GM21390 (cell line): ENCODE data around the gene ZBTB20.

Experiments used
- ATAC-seq: cut with Tn5 transposase; IDR thresholded peaks from one replicate; pipeline ENCODE4 v1.9.1; 2021; ENCODE audit not compliant: unreplicated experiment

Gene ZBTB20

DNA sequence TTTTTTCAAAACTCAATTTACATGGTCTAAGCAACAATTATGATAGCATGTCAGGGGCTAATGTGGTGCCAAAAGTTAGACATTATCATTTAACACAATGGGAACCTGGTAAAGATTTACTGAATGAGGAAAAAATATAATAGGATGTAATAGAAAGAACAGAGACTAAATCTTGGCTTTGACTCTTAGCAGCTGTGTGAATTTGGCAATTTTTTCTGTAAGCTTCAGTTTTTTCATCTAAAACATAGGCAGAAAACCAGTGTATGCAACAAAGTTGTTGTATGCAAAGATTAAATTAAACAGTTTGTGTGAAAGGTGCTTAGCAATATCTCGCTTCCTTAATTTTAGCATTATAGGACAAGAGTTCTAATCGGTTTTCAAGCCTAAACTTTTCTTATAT, 57.6 kb downstream of the ZBTB20 start:
- no peak for ATAC-seq

GRCh38 chr3:115087512-115087911, 59.6 kb downstream of the ZBTB20 start:
- no peak for ATAC-seq

- ATAC-seq, result no peak
Measured at GRCh38 chr3:115086344-115086743, 60.7 kb downstream of the ZBTB20 start.

- ATAC-seq, result no peak
Measured at GRCh38 chr3:115085197-115085865, 61.8 kb downstream of the ZBTB20 start.

DNA sequence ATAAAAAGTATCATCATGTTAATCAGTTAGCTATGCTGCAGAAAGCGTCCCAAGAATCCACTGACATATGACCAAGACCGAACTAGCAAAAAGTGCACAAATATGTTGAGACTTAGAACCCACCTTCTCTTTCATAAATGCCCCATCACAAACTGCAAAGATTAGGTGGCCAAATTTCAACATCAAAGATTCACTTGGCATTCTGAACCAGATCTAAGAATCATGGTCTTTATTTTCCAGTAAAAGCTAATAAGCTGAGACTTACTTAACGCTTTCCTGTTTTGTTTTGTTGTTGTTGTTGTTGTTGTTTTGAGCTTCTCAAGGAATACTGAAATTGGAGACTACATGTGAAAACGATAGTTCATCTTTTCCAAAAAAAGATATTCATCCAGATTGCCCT, 62.4 kb downstream of the ZBTB20 start:
- no peak for ATAC-seq

GRCh38 chr3:115082260-115082659, 64.8 kb downstream of the ZBTB20 start:
- ATAC-seq, result no peak

DNA sequence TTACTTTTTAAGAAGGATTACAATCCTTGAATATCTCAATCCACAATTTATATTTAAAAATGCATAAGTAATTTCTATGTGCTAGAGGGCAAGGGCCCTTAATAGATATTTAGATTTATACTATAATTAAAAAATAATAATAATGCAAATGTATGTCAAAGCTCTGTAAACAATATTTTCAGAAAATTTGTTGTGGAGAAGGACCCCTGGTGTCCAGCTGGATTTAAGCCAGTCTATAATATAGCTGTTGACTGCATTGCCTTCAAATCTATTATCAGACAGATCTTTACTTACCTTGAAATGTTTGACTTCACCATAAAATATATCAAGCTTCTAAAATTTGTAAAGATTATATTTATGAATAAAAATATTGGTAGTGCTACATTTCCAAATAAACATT, 65.6 kb downstream of the ZBTB20 start:
- no peak for ATAC-seq

GRCh38 chr3:115077501-115078250, 69.4 kb downstream of the ZBTB20 start:
- ATAC-seq, result no peak

DNA sequence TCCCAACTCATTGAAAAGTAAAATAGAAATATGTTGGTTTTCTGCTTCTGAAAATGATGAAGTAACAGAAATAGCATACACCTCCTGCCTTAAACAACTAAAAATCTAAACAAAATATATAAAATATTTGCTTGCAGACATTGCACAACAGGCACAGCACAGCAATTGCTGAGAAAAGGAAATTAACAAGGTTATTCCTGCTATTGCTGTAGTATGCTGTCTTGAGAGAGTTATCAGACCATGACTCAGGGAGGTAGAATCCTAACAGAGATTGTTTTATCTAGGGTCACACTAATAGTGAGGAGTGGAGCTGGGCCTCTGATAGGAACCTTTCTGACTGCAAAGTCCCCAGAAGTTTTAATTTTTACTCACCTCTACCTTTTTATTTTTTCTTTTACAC, 72.6 kb downstream of the ZBTB20 start:
- ATAC-seq, result no peak

- ATAC-seq, result no peak
Measured at GRCh38 chr3:115072265-115073021, 74.6 kb downstream of the ZBTB20 start.

- no peak for ATAC-seq
Measured at GRCh38 chr3:115071601-115072000, 75.5 kb downstream of the ZBTB20 start.

- no peak for ATAC-seq
Measured at GRCh38 chr3:115071166-115071565, 75.9 kb downstream of the ZBTB20 start.

DNA sequence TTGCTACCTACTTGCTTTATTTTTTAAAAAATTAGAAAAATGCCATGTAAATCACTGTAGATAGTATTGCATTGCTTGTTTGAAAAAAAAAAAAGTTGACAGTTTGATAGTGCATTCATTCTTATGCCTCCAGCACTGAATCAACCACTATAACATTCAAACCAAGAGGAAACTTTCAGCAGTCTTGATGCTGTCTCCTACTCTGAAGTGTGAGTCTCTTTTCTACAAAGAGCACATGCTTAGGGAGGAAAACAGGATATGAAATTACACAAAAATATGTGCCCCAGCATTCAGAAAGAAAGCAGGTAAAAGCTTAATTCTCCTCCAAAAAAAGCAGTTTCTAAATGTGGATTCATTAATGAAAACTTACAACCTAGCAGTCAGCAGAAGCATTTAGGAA, 78.3 kb downstream of the ZBTB20 start:
- no peak for ATAC-seq

DNA sequence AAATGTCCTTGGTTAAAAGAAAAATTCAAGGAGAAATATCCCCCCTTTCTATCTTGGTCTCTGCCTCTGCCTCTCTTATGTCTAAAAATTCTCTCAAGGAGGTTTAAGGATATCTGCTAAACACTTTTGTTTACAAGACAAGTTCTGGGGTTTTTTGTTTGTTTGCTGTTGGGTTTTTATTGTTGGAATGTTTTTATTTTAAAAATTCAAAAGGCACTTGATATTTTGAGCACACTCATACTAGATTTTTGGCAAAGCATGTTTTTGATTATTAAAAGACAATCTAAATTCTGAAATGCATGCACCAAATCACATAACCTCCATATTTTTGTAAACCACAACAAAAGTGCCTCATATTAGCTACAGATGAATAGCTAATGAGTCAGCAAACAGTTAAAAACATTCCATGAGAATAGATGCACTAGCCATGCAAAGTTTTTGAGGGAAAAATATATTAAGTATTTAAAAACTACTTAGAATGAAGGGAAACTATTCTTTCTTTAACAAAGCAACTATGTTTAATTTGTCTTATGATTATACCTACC, 84.6 kb downstream of the ZBTB20 start:
- no peak for ATAC-seq

- ATAC-seq, result no peak
Measured at GRCh38 chr3:115062009-115062408, 85.1 kb downstream of the ZBTB20 start.

GRCh38 chr3:115052906-115053305, 94.2 kb downstream of the ZBTB20 start:
- no peak for ATAC-seq

DNA sequence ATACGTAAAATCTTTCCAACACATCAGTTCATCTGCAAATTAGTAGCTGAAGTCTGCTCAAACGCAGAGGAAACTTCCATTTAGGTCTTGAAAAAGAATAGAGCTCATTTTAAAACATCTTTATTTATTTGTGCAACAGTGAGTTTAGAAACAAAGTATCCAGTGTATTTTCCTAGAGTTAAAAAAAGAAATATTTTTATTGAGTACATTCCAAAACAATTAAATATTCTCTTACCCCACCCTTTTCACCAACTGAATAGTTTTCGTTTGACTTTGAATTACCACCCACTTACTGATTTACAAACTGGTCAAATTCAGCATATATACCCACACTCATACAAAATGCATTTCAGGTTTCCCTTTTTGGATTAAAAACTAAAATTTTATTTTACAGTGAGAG, 104.7 kb downstream of the ZBTB20 start:
- ATAC-seq, result no peak

DNA sequence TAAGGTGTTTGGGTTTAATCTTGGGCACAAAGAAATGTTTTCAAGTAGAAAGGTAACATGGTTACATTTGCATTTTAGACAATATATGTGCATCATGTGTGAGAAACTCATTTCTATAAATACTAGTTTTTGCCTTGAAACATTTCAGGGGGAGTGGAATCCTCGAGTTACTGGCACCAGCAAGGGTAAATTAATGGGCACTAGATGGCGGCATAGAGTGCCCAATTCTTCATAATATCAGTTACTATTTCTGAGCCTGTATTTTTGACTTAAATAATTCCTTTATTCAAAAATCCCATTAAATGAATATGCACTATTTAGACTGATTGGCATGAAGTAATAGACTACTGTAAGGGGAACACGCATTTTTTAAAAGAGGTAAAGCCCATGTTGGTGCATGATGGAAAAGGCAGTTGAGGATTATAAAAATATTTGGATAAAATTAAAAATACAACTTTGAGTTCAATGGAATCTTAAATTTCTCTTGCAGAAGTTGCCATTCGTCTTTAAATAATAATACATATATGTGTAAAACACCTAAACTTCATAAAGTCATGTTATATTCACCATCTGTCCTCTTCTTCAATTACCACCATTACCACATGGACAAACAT, 106.3 kb downstream of the ZBTB20 start:
- ATAC-seq, result no peak

GRCh38 chr3:115040246-115040645, 106.8 kb downstream of the ZBTB20 start:
- no peak for ATAC-seq

DNA sequence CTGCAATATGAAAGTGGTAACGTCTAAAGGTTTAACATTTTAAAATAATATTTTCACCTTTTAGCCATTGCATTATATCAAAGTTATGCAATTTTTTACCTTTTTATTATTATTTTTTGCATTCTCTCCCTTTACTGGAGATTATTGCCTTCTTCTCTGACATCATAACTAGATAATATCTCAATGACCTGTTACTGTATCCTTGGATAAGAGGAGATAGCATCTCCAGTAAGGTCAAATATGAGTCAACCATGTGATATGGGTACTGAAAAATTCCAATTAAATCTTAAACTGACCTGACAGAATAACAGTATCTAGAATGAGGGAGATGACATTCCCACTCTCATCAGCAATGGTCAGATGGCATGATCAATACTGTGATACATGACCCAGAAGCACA, 108.3 kb downstream of the ZBTB20 start:
- ATAC-seq, result no peak

DNA sequence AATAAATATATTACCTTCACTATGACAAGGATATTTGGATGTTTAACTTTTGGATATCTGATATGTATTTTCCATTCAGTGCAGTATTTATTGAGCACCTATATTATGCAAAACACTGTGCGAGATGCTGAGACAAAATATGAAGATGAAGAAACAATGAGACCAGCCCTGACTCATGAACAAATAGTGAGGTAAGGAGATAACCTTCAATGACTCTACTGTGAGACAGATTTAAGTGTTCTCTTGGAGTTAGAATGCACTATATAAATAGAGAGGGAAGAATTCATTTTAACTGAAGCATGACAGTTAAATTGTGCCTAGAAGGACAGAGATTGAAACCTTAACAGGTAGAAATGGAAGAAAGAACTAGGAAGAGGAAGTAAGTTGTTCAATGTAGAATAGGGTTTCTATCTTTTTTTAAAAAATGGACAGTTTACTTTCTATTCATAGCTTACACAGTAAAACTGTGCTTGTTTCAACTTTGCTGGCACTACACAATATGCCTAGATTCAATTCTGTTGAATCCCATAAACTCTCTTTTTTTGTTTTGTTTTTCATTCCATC, 124.2 kb downstream of the ZBTB20 start:
- ATAC-seq, result peak; percentile 84
